Ishikawa (cell line): Measurements from ENCODE around the gene SELPLG.

Experiments
- CEBPB ChIP-seq: IDR thresholded peaks from 2 replicates; pipeline ENCODE4 v1.6.1; 2012
- CREB1 ChIP-seq: IDR thresholded peaks from 2 replicates; pipeline ENCODE4 v1.6.1; 2012; ENCODE audit warnings: low read depth
- EGR1 ChIP-seq: IDR thresholded peaks from 2 replicates; pipeline ENCODE4 v1.6.1; 2012
- EP300 ChIP-seq: IDR thresholded peaks from 2 replicates; pipeline ENCODE4 v1.6.1; 2012; ENCODE audit warnings: borderline replicate concordance
- FOXM1 ChIP-seq: IDR thresholded peaks from 2 replicates; pipeline ENCODE4 v1.6.1; 2012; ENCODE audit warnings: low read depth, borderline replicate concordance
- NFIC ChIP-seq: IDR thresholded peaks from 2 replicates; pipeline ENCODE4 v1.6.1; 2012
- RAD21 ChIP-seq: IDR thresholded peaks from 2 replicates; pipeline ENCODE4 v1.6.1; 2012; ENCODE audit warnings: low read depth
- TAF1 ChIP-seq: IDR thresholded peaks from 2 replicates; pipeline ENCODE4 v1.6.1; 2012; ENCODE audit warnings: low read depth, mild to moderate bottlenecking
- TCF12 ChIP-seq: IDR thresholded peaks from 2 replicates; pipeline ENCODE4 v1.6.1; 2012; ENCODE audit warnings: low read depth
- ZBTB7A ChIP-seq: IDR thresholded peaks from 2 replicates; pipeline ENCODE4 v1.6.1; 2012; ENCODE audit warnings: low read depth
- TF ChIP-seq, protein P1 (sequence below): IDR thresholded peaks from 2 replicates; pipeline ENCODE4 v1.6.1; 2012; ENCODE audit warnings: low read depth, mild to moderate bottlenecking
- TF ChIP-seq, protein P2 (sequence below): IDR thresholded peaks from 2 replicates; pipeline ENCODE4 v1.6.1; 2012
- TF ChIP-seq, protein P3 (sequence below): IDR thresholded peaks from 2 replicates; pipeline ENCODE4 v1.6.1; 2012

DNA sequence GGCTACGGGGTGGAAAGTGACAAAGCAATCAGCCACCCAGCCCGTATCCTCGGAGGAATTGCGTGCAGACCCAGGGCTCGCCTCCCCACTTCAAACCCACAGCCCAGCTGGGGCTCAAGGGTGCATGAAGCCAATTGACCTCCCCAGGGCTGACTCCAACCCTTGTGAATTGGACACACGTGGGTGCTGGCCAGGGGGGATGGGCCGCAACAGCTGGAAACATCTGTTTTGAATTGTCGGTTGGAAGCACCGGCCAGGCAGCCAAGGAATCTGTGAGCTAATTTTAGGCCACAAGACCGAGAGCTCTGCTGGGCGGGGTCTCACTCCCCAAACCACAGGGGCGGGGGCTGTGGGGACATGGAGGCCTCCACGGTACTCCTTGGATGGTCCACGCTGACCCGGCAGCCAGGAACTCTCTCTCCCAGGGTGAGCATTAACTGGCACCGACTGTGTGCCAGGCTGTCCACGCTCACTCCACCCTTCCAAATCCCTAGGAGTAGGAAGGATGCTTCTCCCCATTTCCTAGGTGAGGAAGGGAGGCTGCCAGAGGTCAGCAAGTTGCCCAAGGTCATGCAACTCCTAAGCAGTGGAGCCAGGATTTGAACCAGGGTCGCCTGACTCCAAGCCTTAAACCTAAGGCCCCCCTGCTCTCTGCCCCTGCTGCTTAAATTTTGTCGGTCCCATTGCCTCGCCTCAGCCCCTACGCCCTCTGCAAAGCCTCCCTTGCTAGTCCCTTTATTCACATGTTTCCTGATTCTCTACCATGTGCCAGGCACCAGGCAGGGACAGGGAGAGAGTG is 24.0 kb downstream of the SELPLG start:
- TF ChIP-seq, protein P1, sequence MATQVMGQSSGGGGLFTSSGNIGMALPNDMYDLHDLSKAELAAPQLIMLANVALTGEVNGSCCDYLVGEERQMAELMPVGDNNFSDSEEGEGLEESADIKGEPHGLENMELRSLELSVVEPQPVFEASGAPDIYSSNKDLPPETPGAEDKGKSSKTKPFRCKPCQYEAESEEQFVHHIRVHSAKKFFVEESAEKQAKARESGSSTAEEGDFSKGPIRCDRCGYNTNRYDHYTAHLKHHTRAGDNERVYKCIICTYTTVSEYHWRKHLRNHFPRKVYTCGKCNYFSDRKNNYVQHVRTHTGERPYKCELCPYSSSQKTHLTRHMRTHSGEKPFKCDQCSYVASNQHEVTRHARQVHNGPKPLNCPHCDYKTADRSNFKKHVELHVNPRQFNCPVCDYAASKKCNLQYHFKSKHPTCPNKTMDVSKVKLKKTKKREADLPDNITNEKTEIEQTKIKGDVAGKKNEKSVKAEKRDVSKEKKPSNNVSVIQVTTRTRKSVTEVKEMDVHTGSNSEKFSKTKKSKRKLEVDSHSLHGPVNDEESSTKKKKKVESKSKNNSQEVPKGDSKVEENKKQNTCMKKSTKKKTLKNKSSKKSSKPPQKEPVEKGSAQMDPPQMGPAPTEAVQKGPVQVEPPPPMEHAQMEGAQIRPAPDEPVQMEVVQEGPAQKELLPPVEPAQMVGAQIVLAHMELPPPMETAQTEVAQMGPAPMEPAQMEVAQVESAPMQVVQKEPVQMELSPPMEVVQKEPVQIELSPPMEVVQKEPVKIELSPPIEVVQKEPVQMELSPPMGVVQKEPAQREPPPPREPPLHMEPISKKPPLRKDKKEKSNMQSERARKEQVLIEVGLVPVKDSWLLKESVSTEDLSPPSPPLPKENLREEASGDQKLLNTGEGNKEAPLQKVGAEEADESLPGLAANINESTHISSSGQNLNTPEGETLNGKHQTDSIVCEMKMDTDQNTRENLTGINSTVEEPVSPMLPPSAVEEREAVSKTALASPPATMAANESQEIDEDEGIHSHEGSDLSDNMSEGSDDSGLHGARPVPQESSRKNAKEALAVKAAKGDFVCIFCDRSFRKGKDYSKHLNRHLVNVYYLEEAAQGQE = no peak
- TF ChIP-seq RAD21 (no peak), EP300 (no peak), CREB1 (no peak), TAF1 (no peak), EGR1 (no peak), TCF12 (no peak), FOXM1 (no peak), CEBPB (no peak), ZBTB7A (no peak), NFIC (no peak)
- TF ChIP-seq, protein P2, sequence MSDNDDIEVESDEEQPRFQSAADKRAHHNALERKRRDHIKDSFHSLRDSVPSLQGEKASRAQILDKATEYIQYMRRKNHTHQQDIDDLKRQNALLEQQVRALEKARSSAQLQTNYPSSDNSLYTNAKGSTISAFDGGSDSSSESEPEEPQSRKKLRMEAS = no peak
- TF ChIP-seq, protein P3, sequence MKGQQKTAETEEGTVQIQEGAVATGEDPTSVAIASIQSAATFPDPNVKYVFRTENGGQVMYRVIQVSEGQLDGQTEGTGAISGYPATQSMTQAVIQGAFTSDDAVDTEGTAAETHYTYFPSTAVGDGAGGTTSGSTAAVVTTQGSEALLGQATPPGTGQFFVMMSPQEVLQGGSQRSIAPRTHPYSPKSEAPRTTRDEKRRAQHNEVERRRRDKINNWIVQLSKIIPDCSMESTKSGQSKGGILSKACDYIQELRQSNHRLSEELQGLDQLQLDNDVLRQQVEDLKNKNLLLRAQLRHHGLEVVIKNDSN = no peak
